Measurements from ENCODE around the gene ZNF335. TPM values are rescaled to one million over a fixed set of nuclear protein-coding genes. Genes with fewer than 3 reads are reported as not detected.

ZNF335 gene
- total and polyA plus RNA-seq, 2 of the 13 experiments (the other 11 are each of a cell fraction or from before 2014, with no cell fraction given): 9.7 to 13.7 TPM

DNA sequence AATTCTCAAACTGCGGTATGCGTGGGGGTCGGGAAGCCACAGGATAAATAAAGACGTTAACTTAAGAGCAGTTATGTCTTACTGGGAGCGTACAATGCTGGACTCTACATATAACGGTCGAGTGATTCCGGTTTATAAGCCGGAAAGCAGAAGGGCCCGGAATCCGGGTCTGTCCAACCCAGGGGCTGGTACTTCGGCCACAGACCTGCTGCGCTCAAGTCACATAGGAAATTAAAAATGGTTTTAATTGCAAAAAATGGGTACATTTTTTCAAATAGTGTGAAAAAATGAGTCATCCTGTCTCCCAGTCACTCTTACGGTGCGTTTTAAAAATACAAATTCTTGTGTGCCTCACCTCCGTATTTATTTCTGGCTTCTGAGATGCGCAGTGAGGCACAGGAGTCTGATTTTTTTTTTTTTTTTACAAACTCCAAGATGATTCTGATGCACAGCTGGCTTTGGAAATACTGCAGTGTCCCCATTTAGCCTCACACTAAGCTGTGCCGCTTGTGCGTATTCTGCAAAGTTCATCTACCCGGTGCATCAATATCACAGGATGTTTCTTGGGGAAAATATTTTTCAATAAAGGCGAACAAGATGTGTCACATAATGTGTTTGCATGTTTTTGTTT lies 36.5 kb downstream of the ZNF335 start (continued):
- TF ChIP-seq AKNA (CRISPR knock-in tag; IDR thresholded peaks at IDR 0.05; ENCODE audit: borderline replicate concordance) (peak; percentile 75; the same call in 1 of the 2 replicates), PBX3 (CRISPR knock-in tag; IDR thresholded peaks at IDR 0.05; ENCODE audit: borderline replicate concordance) (0 out of 2 replicates have a peak, but pooled peaks have one; percentile 39), ZNF589 (CRISPR knock-in tag; conservative IDR thresholded peaks at IDR 0.05) (no peak), SRF (IDR thresholded peaks at IDR 0.05; ENCODE audit: low read depth, low read length) (no peak), SSRP1 (CRISPR knock-in tag; IDR thresholded peaks at IDR 0.05) (no peak), ZNF558 (CRISPR knock-in tag; IDR thresholded peaks at IDR 0.05; ENCODE audit: borderline replicate concordance) (no peak), KMT2A (CRISPR knock-in tag; IDR thresholded peaks at IDR 0.05) (peak; percentile 76; the same call in 1 of the 2 replicates), ZNF709 (CRISPR knock-in tag; IDR thresholded peaks at IDR 0.05) (0 out of 2 replicates have a peak, but pooled peaks have one; percentile 2), YEATS2 (CRISPR knock-in tag; IDR thresholded peaks at IDR 0.05; ENCODE audit: borderline replicate concordance) (no peak), ZNF24 (IDR thresholded peaks at IDR 0.05) (no peak), TP53 (CRISPR knock-in tag; conservative IDR thresholded peaks at IDR 0.05) (peak; percentile 67; the same call in 1 of the 2 replicates)

All from HepG2 (cell line).